ENCODE measurements around the gene MYL2.

DNA sequence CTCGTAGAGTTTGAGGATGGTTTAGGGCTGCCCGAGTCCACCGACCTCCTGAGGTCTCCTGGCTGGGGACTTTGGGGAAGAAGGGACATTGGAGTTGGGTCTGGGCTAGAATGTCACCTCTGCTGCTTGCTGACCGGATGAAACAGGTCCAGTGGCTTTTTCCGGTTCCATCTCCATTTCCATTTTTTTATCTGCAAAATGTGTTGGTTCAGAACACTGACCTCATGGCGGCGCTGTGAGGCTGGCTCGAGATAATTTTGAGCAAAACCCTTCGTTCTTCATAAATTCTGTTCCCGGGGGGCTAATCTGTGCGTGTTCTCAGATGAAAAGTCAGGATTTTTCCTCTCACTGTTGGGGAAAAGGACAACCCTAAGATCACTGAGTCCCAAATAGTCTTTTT, 11.7 kb upstream of the MYL2 start:
- TF ChIP-seq, protein P1, sequence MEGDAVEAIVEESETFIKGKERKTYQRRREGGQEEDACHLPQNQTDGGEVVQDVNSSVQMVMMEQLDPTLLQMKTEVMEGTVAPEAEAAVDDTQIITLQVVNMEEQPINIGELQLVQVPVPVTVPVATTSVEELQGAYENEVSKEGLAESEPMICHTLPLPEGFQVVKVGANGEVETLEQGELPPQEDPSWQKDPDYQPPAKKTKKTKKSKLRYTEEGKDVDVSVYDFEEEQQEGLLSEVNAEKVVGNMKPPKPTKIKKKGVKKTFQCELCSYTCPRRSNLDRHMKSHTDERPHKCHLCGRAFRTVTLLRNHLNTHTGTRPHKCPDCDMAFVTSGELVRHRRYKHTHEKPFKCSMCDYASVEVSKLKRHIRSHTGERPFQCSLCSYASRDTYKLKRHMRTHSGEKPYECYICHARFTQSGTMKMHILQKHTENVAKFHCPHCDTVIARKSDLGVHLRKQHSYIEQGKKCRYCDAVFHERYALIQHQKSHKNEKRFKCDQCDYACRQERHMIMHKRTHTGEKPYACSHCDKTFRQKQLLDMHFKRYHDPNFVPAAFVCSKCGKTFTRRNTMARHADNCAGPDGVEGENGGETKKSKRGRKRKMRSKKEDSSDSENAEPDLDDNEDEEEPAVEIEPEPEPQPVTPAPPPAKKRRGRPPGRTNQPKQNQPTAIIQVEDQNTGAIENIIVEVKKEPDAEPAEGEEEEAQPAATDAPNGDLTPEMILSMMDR (optimal IDR thresholded peaks at IDR 0.05 in 1 of 3, IDR thresholded peaks at IDR 0.05 in 1 of 3, conservative IDR thresholded peaks at IDR 0.05 in 1 of 3; ENCODE audit: extremely low read depth in 1 of 3, insufficient read depth in 2 of 3, low read length in 3 of 3) = peak; percentile 41 to 56 (median 49)
- no peak for TF ChIP-seq EZH2 (IDR thresholded peaks at IDR 0.05; ENCODE audit: low read length)
